Cardiac muscle cell (in vitro differentiated cells and primary cell): Measurements from ENCODE around the gene GBX1. TPM values are rescaled to one million over a fixed set of nuclear protein-coding genes. Genes with fewer than 3 reads are reported as not detected.

Experiments
- DNase-seq, 2 donors: peaks; one replicate each; pipeline versions ENCODE4 v3.0.0 to v3.0.0-alpha.2; 2010 to 2017; ENCODE audit warnings: low read depth in 1 of 2, low spot score in 1 of 2
- H3K27ac ChIP-seq: fragments of 200-600 bp; sonication (generic); 2 replicates; pipeline ENCODE4 v1.5.1; 2016
- H3K27me3 ChIP-seq: fragments of 200-600 bp; sonication (generic); 2 replicates; pipeline ENCODE4 v1.6.0; 2016; ENCODE audit warnings: control low read depth
- H3K36me3 ChIP-seq: fragments of 200-600 bp; sonication (generic); 2 replicates; pipeline ENCODE4 v1.5.1; 2016; ENCODE audit warnings: control low read depth
- H3K4me1 ChIP-seq: fragments of 200-600 bp; sonication (generic); 2 replicates; pipeline ENCODE4 v1.8.1; 2017; ENCODE audit warnings: low read depth, mild to moderate bottlenecking, mixed run types
- H3K4me3 ChIP-seq: fragments of 200-600 bp; sonication (generic); 2 replicates; pipeline ENCODE4 v1.5.1; 2016; ENCODE audit warnings: mild to moderate bottlenecking
- H3K9me3 ChIP-seq: fragments of 200-600 bp; sonication (generic); 2 replicates; pipeline ENCODE4 v1.5.1; 2017; ENCODE audit warnings: low read depth, mild to moderate bottlenecking, control low read depth
- polyA plus RNA-seq: library from polyadenylated mRNA; unstranded; fragments of >200 nt; fragmentation: Nextera tagmentation; extraction: Ambion mirVana; gene quantifications from 2 replicates; pipeline ENCODE4 v1.2.1, GENCODE V29; 2016
- total RNA-seq: library from RNA; depleted of rRNA; stranded (reverse); fragments of >200 nt; gene quantifications from 2 replicates; pipeline ENCODE4 v1.2.3, GENCODE V29; 2016
- TF ChIP-seq, protein P1 (sequence below): IDR thresholded peaks from 2 replicates; pipeline ENCODE4 v1.5.1; 2012; ENCODE audit warnings: low read depth, mild to moderate bottlenecking, low read length

GBX1 gene
- total and polyA plus RNA-seq, 2 experiments from 2014 or later, result 0.36 to 1.3 TPM

DNA sequence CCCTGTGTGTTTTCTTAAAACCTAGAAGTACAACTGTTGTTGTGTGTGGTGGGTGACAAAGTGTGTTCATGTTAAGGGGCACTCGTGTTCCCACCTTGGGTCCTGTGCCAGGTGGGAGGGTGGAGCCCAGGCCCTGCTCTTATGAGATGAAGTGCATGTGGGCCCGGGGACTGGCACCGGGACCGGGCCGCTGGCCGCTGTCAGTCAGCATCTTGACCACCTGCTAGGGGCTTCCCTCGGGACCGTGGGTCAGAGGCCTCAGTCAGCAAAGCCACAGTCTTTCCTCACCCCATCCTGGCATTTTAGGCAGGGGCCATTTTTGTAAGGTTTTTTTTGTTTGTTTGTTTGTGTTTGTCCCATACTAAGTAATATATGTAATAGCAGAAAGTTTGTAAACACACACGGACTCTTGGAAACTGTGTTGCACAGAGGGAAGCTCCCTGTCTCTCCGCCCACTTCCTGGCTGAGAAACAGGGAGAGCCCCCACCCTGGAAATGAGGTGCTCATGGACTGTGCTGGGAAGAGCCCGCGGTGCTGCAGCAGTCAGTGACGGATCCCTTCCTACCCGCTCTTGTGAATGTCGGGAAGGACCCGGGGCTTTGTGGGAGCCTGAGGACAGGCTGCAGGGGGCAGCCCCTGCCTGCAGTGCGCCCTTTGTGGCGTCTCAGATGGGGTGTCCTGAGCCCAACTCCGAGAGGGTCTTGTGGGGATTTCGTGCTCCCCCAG is 67.8 kb downstream of the GBX1 start:
- TF ChIP-seq, protein P1, sequence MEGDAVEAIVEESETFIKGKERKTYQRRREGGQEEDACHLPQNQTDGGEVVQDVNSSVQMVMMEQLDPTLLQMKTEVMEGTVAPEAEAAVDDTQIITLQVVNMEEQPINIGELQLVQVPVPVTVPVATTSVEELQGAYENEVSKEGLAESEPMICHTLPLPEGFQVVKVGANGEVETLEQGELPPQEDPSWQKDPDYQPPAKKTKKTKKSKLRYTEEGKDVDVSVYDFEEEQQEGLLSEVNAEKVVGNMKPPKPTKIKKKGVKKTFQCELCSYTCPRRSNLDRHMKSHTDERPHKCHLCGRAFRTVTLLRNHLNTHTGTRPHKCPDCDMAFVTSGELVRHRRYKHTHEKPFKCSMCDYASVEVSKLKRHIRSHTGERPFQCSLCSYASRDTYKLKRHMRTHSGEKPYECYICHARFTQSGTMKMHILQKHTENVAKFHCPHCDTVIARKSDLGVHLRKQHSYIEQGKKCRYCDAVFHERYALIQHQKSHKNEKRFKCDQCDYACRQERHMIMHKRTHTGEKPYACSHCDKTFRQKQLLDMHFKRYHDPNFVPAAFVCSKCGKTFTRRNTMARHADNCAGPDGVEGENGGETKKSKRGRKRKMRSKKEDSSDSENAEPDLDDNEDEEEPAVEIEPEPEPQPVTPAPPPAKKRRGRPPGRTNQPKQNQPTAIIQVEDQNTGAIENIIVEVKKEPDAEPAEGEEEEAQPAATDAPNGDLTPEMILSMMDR, result no peak
- Histone ChIP-seq H3K27me3 (no peaks in the 10 kb centered on the region), H3K9me3 (no peaks in the 10 kb centered on the region), H3K4me1 (peaks cover 6% of the 10 kb centered on the region), H3K36me3 (no peaks in the 10 kb centered on the region), H3K4me3 (no peak overlapping the region), H3K27ac (no peak overlapping the region)
- no peak for DNase-seq

Other genes with a start within 250 kb of the GBX1 start
- 91.5 and 110 TPM in 2 replicates for gene KCNH2, start 189.4 kb downstream of the GBX1 start, total RNA-seq
- 48.0 and 64.2 TPM in 2 replicates for gene KCNH2, start 189.4 kb downstream of the GBX1 start, polyA plus RNA-seq
- 19.7 and 20.3 TPM in 2 replicates for gene NOS3, start 176.7 kb downstream of the GBX1 start, total RNA-seq
- gene NOS3, start 176.7 kb downstream of the GBX1 start, polyA plus RNA-seq, result 13.1 and 16.3 TPM in 2 replicates
- 7.1 and 8.4 TPM in 2 replicates for gene ATG9B, start 143.2 kb downstream of the GBX1 start, total RNA-seq
- 13.0 and 22.7 TPM in 2 replicates for gene ATG9B, start 143.2 kb downstream of the GBX1 start, polyA plus RNA-seq
- 27.2 and 29.2 TPM in 2 replicates for gene ABCB8, start 139.2 kb downstream of the GBX1 start, total RNA-seq
- gene ABCB8, start 139.2 kb downstream of the GBX1 start, polyA plus RNA-seq, result 18.4 and 20.4 TPM in 2 replicates
- 9.0 and 9.8 TPM in 2 replicates for gene ASIC3, start 119.2 kb downstream of the GBX1 start, total RNA-seq
- gene ASIC3, start 119.2 kb downstream of the GBX1 start, polyA plus RNA-seq, result 5.2 and 6.8 TPM in 2 replicates
- gene CDK5, start 109.8 kb downstream of the GBX1 start, total RNA-seq, result 17.8 and 35.6 TPM in 2 replicates
- 24.4 and 56.8 TPM in 2 replicates for gene CDK5, start 109.8 kb downstream of the GBX1 start, polyA plus RNA-seq
- 269 and 288 TPM in 2 replicates for gene SLC4A2, start 108.1 kb downstream of the GBX1 start, total RNA-seq
- gene SLC4A2, start 108.1 kb downstream of the GBX1 start, polyA plus RNA-seq, result 118 and 144 TPM in 2 replicates
- gene FASTK, start 86.9 kb downstream of the GBX1 start, total RNA-seq, result 165 and 175 TPM in 2 replicates
- gene FASTK, start 86.9 kb downstream of the GBX1 start, polyA plus RNA-seq, result 145 and 227 TPM in 2 replicates
- gene TMUB1, start 84.2 kb downstream of the GBX1 start, total RNA-seq, result 83.4 and 93.9 TPM in 2 replicates
- gene TMUB1, start 84.2 kb downstream of the GBX1 start, polyA plus RNA-seq, result 63.0 and 74.9 TPM in 2 replicates
- gene AGAP3, start 81.2 kb downstream of the GBX1 start, total RNA-seq, result 66.4 and 115 TPM in 2 replicates
- 106 and 124 TPM in 2 replicates for gene AGAP3, start 81.2 kb downstream of the GBX1 start, polyA plus RNA-seq
- 1.0 and 1.4 TPM in 2 replicates for gene ASB10, start 19.6 kb upstream of the GBX1 start, total RNA-seq
- 0.57 TPM in 1 of 2 replicates, not detected in the other for gene ASB10, start 19.6 kb upstream of the GBX1 start, polyA plus RNA-seq
- gene H2BK1, start 42.8 kb upstream of the GBX1 start, total RNA-seq, result not detected in 2 replicates
- gene H2BK1, start 42.8 kb upstream of the GBX1 start, polyA plus RNA-seq, result not detected in 2 replicates
- 34.3 and 38.1 TPM in 2 replicates for gene ABCF2, start 59.5 kb upstream of the GBX1 start, total RNA-seq
- 32.7 and 32.9 TPM in 2 replicates for gene ABCF2, start 59.5 kb upstream of the GBX1 start, polyA plus RNA-seq
- 37.0 and 45.5 TPM in 2 replicates for gene CHPF2, start 64.8 kb upstream of the GBX1 start, total RNA-seq
- gene CHPF2, start 64.8 kb upstream of the GBX1 start, polyA plus RNA-seq, result 26.9 and 31.7 TPM in 2 replicates
- gene SMARCD3, start 81.0 kb upstream of the GBX1 start, total RNA-seq, result 180 and 191 TPM in 2 replicates
- gene SMARCD3, start 81.0 kb upstream of the GBX1 start, polyA plus RNA-seq, result 237 and 238 TPM in 2 replicates
- 31.4 and 34.3 TPM in 2 replicates for gene NUB1, start 174.1 kb upstream of the GBX1 start, total RNA-seq
- gene NUB1, start 174.1 kb upstream of the GBX1 start, polyA plus RNA-seq, result 30.6 and 37.9 TPM in 2 replicates
- 71.8 and 130 TPM in 2 replicates for gene WDR86, start 242.3 kb upstream of the GBX1 start, total RNA-seq
- 58.8 and 87.0 TPM in 2 replicates for gene WDR86, start 242.3 kb upstream of the GBX1 start, polyA plus RNA-seq